ENCODE measurements around the gene HOXA11.

Gene HOXA11

DNA sequence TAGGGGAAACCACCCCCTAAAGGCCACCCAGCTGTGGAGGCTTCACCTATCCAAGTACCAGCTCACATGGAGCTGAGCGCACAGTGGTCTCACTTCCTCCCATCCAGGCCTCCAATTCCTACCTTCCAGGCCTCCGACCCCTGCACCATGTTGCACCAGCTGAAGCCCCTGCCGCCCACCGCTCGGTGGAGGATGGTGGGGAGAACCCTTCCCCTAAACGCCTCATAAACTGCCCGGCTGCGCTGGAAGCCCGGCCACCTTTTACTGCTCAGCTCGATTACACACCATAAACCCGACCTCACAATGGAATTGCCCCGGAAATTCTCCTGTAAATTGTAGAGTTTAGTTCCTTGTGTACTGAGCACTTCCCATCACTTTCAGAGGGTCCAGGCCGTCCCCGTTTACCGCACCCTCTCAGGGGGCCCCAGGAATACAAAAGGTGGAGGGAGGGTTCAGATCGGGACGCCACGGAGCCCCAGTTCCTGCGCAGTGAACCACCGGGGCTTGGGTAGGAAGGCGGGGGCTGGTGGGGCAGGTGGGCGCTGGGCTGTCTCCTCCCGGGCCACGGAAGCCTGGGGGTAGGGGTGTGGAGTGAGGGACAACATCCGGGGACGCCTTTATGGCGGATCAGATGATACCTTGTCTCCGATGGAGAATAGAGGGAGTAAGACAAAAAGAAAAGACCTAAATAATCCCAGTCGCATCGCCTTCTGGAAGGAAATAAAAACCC is 27.2 kb downstream of the HOXA11 start:
- H3K4me3 ChIP-seq (ENCODE audit: low read depth, low read length): no peak overlapping the region
- H3K27me3 ChIP-seq (ENCODE audit: control insufficient read depth, insufficient read depth, low read length): peaks cover 100% of the 10 kb centered on the region
- H3K9ac ChIP-seq (ENCODE audit: low read depth, low read length): no peak overlapping the region
- no peaks in the 10 kb centered on the region for H3K36me3 ChIP-seq (ENCODE audit: control insufficient read depth, insufficient read depth, low read length)
- H3K4me1 ChIP-seq (ENCODE audit: control insufficient read depth, insufficient read depth, low read length): peaks cover 2% of the 10 kb centered on the region; the same call in 1 of the 2 replicates
- H3K27ac ChIP-seq (ENCODE audit: low read depth, low read length): no peak overlapping the region
- H3K9me3 ChIP-seq (ENCODE audit: control insufficient read depth, insufficient read depth, low read length): peaks cover 4% of the 10 kb centered on the region; the same call in 1 of the 2 replicates

DNA sequence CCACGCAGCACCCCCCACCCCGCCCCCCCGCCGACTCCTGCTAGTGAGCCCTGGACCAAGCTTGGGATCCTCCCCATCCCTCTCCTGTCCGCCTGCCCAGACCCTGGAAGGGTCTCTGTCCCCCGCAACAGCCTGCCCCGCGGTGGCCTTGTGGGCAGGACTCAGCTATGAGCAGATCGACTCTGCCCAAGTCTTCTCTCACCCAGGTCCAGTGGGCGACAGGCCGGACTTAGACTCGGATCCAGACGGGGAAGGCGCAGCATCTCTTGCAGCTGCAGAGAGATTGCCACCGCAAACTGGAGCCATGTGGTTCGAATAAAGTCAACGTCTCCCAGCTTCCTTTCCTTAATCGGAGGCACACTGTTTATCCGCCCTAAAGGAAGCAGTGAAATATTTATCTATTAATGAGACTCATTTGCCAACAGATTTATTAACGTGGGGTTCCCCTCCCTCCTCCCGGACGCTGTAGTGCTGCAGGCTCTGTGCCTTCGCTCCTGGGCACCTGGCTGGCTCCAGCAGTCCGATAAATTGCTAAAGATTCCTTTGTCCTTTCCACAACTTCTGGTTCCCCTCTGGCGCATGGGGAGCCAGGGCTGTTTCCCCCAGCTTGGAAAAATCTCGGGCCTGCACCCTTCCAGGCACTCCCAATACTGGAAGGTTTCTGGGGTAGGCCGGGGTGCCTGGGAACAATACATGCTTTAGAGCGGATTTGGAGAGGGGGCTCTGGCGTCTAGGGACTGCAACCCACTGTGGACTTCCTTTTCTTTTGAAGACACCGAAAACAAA is 27.9 kb downstream of the HOXA11 start:
- Histone ChIP-seq H3K27me3 (ENCODE audit: control insufficient read depth, insufficient read depth, low read length) (peaks cover 100% of the 10 kb centered on the region), H3K4me3 (ENCODE audit: low read depth, low read length) (no peak overlapping the region), H3K9ac (ENCODE audit: low read depth, low read length) (no peak overlapping the region), H3K27ac (ENCODE audit: low read depth, low read length) (no peak overlapping the region), H3K4me1 (ENCODE audit: control insufficient read depth, insufficient read depth, low read length) (peaks cover 4% of the 10 kb centered on the region; the same call in 1 of the 2 replicates), H3K9me3 (ENCODE audit: control insufficient read depth, insufficient read depth, low read length) (peaks cover 4% of the 10 kb centered on the region; the same call in 1 of the 2 replicates), H3K36me3 (ENCODE audit: control insufficient read depth, insufficient read depth, low read length) (no peaks in the 10 kb centered on the region)

DNA sequence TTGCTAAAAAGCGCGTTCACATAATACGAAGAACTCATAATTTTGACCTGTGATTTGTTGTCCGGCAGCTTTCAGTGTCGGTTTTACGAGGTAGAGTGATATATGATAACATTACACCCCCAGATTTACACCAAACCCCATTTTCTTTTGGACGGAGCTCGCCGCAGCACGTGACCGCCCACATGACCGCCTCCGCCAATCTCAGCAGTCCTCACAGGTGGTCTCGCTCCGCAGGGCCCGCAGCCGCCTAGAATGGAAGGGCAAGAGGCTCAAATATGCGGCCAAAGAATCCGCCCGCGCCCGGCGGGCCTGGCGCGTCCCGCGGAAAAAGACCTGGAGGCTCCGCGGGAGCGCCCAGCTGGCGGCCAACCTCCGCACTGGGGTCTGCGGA is 28.5 kb downstream of the HOXA11 start, which contains the start of gene HOXA7:
HOXA7 (minus strand) TSS at position 168 of the 391 bp plus-strand sequence; CDS start at position 38, 130 bp downstream.
- no peak within 1 kb of the TSS for H3K27ac ChIP-seq (ENCODE audit: low read depth, low read length)
- peaks cover 100% of the 10 kb centered on the region for H3K27me3 ChIP-seq (ENCODE audit: control insufficient read depth, insufficient read depth, low read length)
- peaks cover 5% of the 10 kb centered on the region; the same call in 1 of the 2 replicates for H3K4me1 ChIP-seq (ENCODE audit: control insufficient read depth, insufficient read depth, low read length)
- no peak within 1 kb of the TSS for H3K9ac ChIP-seq (ENCODE audit: low read depth, low read length)
- H3K4me3 ChIP-seq (ENCODE audit: low read depth, low read length): peak within 1 kb of the TSS; percentile 58
- H3K9me3 ChIP-seq (ENCODE audit: control insufficient read depth, insufficient read depth, low read length): peaks cover 4% of the 10 kb centered on the region; the same call in 1 of the 2 replicates
- no peaks in the 10 kb centered on the region for H3K36me3 ChIP-seq (ENCODE audit: control insufficient read depth, insufficient read depth, low read length)

DNA sequence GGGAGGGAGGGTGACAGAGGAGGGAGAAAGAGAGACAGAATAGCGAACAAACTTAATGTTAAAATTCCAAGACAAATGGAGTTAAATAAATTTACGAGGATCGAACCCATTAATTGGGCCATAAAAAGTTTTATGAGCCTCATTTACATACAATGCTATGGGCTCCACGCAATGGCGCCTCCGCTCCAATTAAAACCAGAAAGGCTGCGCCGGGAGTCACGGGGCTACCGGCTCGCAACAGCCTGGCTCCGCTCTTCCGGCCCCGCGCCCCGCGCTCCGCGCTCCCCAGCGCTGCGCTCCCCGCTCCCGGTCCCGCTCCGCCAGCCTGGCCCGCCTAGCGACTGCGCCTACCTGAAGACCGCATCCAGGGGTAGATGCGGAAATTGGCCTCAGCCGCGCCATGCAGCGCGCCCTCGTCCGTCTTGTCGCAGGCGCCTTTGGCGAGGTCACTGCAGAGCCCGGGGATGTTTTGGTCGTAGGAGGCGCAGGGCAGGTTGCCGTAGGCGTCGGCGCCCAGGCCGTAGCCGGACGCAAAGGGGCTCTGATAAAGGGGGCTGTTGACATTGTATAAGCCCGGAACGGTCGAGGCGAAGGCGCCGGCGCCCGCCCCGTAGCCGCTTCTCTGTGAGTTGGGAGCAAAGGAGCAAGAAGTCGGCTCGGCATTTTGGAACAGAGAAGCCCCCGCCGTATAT is 29.1 kb downstream of the HOXA11 start:
- Histone ChIP-seq H3K9ac (ENCODE audit: low read depth, low read length) (no peak overlapping the region), H3K27me3 (ENCODE audit: control insufficient read depth, insufficient read depth, low read length) (peaks cover 100% of the 10 kb centered on the region), H3K4me3 (ENCODE audit: low read depth, low read length) (peak overlapping the region; percentile 58), H3K9me3 (ENCODE audit: control insufficient read depth, insufficient read depth, low read length) (peaks cover 4% of the 10 kb centered on the region; the same call in 1 of the 2 replicates), H3K27ac (ENCODE audit: low read depth, low read length) (no peak overlapping the region), H3K4me1 (ENCODE audit: control insufficient read depth, insufficient read depth, low read length) (peaks cover 5% of the 10 kb centered on the region; the same call in 1 of the 2 replicates), H3K36me3 (ENCODE audit: control insufficient read depth, insufficient read depth, low read length) (no peaks in the 10 kb centered on the region)

DNA sequence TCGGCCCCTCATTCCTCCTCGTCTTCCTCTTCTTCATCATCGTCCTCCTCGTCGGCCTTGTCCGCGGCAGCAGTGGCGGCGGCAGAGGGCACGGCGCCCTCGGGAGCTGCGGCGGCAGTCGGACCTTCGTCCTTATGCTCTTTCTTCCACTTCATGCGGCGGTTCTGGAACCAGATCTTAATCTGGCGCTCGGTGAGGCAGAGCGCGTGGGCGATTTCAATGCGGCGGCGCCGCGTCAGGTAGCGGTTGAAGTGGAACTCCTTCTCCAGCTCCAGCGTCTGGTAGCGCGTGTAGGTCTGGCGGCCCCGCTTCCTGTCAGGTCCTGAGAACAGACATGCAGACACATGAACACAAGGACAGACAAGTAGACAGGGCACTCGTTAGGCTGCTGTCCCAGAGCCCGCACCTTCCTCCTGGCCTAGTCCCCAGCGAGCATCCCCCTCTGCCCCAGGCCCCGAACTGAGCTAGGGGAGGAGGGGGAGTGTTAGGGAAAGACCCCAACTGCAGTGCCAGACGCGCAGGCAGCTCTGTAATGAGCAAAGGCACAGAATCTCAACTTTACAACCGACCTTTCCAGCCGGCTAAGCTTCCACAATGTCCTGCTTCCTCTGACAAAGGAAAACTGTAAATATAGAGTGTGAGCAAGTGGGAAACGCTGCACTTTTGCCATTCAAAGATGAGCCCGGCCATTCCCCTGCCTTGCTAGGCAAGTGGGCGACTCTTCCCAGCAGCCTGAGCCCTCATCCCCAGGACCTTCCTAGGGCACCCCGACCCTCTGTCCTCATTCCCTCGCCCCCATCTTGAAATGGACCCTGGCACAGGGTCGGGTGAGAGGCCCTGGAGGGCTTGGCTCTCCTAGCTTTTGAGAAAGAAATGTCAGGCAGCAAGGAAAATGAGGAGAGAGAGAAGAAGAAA is 29.9 kb downstream of the HOXA11 start:
- Histone ChIP-seq H3K9ac (ENCODE audit: low read depth, low read length) (no peak overlapping the region), H3K4me1 (ENCODE audit: control insufficient read depth, insufficient read depth, low read length) (peaks cover 11% of the 10 kb centered on the region; the same call in 1 of the 2 replicates), H3K4me3 (ENCODE audit: low read depth, low read length) (no peak overlapping the region), H3K36me3 (ENCODE audit: control insufficient read depth, insufficient read depth, low read length) (no peaks in the 10 kb centered on the region), H3K9me3 (ENCODE audit: control insufficient read depth, insufficient read depth, low read length) (peaks cover 4% of the 10 kb centered on the region; the same call in 1 of the 2 replicates), H3K27me3 (ENCODE audit: control insufficient read depth, insufficient read depth, low read length) (peaks cover 100% of the 10 kb centered on the region), H3K27ac (ENCODE audit: low read depth, low read length) (no peak overlapping the region)

DNA sequence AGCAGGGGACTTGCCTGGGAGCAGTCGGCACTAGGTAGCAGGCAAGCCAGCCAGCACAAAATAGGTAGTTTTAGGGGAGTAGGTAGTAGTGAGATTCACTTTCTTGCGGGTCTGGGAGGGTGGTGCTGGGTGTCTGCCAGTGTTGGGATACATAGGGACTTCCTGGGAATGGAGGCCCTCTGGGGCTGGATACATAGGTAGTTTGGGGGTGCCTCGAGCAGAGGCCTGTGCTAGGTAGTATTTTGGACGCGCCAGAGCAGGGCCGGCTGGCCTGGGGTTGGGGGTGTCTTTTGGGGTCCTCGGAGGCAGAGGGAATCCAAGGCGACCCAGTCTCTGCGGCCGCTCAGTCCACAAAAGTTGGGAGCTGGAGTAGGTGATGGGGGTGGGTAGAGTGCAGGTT is 30.7 kb downstream of the HOXA11 start:
- Histone ChIP-seq H3K36me3 (ENCODE audit: control insufficient read depth, insufficient read depth, low read length) (no peaks in the 10 kb centered on the region), H3K4me3 (ENCODE audit: low read depth, low read length) (no peak overlapping the region), H3K27ac (ENCODE audit: low read depth, low read length) (no peak overlapping the region), H3K4me1 (ENCODE audit: control insufficient read depth, insufficient read depth, low read length) (peaks cover 11% of the 10 kb centered on the region; the same call in 1 of the 2 replicates), H3K27me3 (ENCODE audit: control insufficient read depth, insufficient read depth, low read length) (peaks cover 100% of the 10 kb centered on the region), H3K9ac (ENCODE audit: low read depth, low read length) (no peak overlapping the region), H3K9me3 (ENCODE audit: control insufficient read depth, insufficient read depth, low read length) (peaks cover 4% of the 10 kb centered on the region; the same call in 1 of the 2 replicates)

DNA sequence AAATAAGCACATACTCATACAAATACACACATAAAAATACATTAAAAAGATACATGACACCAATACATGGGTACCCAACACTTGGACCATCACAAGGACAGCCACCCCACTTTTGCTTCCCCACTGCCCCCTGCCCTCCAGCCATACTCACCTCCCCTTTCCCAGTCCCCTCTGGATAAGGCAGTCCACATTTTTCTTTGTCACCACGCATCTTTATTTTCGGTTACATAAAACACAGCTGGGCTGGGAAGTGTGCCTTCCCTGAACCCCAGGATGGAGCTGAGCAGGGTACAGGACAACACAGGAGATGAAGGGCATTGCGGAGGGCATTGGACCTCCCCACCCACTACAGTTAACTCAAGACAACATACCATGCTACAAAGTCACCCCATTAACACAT is 31.5 kb downstream of the HOXA11 start:
- no peak overlapping the region for H3K27ac ChIP-seq (ENCODE audit: low read depth, low read length)
- H3K9ac ChIP-seq (ENCODE audit: low read depth, low read length): no peak overlapping the region
- H3K4me1 ChIP-seq (ENCODE audit: control insufficient read depth, insufficient read depth, low read length): peaks cover 11% of the 10 kb centered on the region; the same call in 1 of the 2 replicates
- H3K4me3 ChIP-seq (ENCODE audit: low read depth, low read length): no peak overlapping the region
- peaks cover 4% of the 10 kb centered on the region; the same call in 1 of the 2 replicates for H3K9me3 ChIP-seq (ENCODE audit: control insufficient read depth, insufficient read depth, low read length)
- H3K27me3 ChIP-seq (ENCODE audit: control insufficient read depth, insufficient read depth, low read length): peaks cover 100% of the 10 kb centered on the region
- H3K36me3 ChIP-seq (ENCODE audit: control insufficient read depth, insufficient read depth, low read length): no peaks in the 10 kb centered on the region

DNA sequence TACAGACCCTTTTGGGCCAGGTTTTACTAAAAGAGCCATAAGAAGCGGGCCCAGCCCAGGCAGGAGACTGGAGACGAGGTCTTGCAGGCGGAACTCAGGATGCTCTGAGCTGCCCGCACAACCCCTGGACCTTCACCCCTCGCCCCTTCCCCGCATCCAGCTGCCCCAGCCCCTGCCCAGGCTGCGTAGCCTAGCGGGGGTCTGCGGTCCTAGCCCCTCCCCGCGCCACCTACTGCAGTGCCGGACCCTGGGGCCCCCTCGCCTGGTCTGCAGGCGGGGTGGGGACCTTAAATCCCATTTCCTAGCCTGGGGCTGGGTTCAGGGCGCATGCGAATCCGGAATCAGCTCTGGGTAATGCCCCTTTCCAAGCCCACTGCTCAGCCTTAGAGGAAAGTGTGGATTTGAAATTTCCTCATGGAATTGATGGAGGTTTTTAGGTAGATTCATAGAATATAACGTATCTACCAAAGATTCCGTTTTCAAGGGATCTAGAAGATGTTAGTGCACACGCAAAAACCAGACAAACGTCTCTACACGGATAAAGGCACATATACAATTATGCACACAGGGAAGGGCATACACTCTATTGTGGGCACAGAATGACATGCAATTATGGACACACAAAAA is 32.1 kb downstream of the HOXA11 start:
- Histone ChIP-seq H3K9ac (ENCODE audit: low read depth, low read length) (no peak overlapping the region), H3K9me3 (ENCODE audit: control insufficient read depth, insufficient read depth, low read length) (peaks cover 4% of the 10 kb centered on the region; the same call in 1 of the 2 replicates), H3K4me3 (ENCODE audit: low read depth, low read length) (no peak overlapping the region), H3K4me1 (ENCODE audit: control insufficient read depth, insufficient read depth, low read length) (peaks cover 11% of the 10 kb centered on the region; the same call in 1 of the 2 replicates), H3K27me3 (ENCODE audit: control insufficient read depth, insufficient read depth, low read length) (peaks cover 100% of the 10 kb centered on the region), H3K27ac (ENCODE audit: low read depth, low read length) (no peak overlapping the region), H3K36me3 (ENCODE audit: control insufficient read depth, insufficient read depth, low read length) (no peaks in the 10 kb centered on the region)

DNA sequence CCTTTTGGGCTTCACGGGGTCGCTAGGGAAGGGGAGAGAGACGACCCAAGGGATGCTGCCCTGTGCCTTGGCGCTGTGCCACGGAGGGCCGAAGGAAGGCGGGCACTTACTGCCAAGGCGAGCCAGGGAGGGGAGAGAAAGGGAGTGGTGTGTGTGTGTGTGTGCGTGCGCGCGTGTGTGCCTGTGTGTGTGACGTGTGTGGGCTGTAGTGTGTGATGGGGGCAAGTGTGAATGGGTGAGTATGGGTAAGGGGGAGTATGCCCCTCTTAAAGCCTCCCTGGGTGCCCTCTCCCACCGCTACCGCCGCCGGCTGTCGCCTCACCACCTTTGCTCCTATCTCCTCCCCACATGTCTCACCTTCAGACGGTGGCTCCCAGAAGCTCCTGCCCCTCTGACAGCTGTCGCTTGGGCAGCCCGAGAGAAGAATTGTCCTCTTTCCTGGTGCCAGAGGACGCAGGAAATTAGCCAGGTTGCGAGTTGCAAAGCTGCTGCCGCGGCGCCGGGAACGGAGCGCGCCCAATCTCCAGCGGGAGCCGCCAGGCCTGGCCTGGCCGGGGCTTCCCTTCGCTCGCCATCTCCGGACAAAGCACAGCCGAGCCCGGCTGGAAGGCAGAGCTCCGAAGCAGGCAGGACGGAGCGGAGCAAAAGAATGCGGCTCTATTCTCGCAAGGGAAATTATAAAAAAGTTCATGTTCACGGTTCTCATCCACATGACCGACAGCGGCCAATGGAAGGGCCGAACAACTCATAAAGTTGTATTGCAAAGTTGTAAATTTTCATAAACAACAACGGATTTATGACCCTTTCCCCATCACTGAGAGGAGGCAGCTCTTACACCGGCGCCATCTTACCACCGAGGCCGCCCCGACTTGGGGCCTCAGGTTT is 32.9 kb downstream of the HOXA11 start, which contains the start of gene HOXA3:
HOXA3 (minus strand) TSS at position 653 of the 885 bp plus-strand sequence. CDS start 41,943 bp downstream, outside the sequence.
- peaks cover 4% of the 10 kb centered on the region; the same call in 1 of the 2 replicates for H3K9me3 ChIP-seq (ENCODE audit: control insufficient read depth, insufficient read depth, low read length)
- no peaks in the 10 kb centered on the region for H3K36me3 ChIP-seq (ENCODE audit: control insufficient read depth, insufficient read depth, low read length)
- no peak within 1 kb of the TSS for H3K9ac ChIP-seq (ENCODE audit: low read depth, low read length)
- H3K4me3 ChIP-seq (ENCODE audit: low read depth, low read length): no peak within 1 kb of the TSS
- H3K27ac ChIP-seq (ENCODE audit: low read depth, low read length): no peak within 1 kb of the TSS
- peaks cover 11% of the 10 kb centered on the region; the same call in 1 of the 2 replicates for H3K4me1 ChIP-seq (ENCODE audit: control insufficient read depth, insufficient read depth, low read length)
- H3K27me3 ChIP-seq (ENCODE audit: control insufficient read depth, insufficient read depth, low read length): peaks cover 100% of the 10 kb centered on the region

All from HUES48 (cell line).